K562 (cell line): ENCODE data around the gene STAU1. TPM values are rescaled to one million over a fixed set of nuclear protein-coding genes. Genes with fewer than 3 reads are reported as not detected.

Source experiments
- ATAC-seq: fragments of 200-7000 bp; cut with Tn5 transposase; 3 replicates; pipeline ENCODE4 v1.9.1; 2020; ENCODE audit warnings: moderate library complexity
- BruUV-seq: library from RNA; stranded (reverse); fragments of 400-500 nt; replicated peaks from 2 replicates; lab custom pipeline; 2021; lab: Mats Ljungman, UMichigan
- CTCF ChIA-PET: fragments of 300-600 bp; formaldehyde crosslinking; extraction: SDS; loops from one replicate; lab custom pipeline; 2021; ENCODE audit warnings: low intra/inter-chr PET ratio; lab: Yijun Ruan, JAX
- POLR2A ChIA-PET: fragments of 300-600, 350-650 bp; sonication (Branson Sonifier 250); formaldehyde crosslinking; extraction: SDS; loops from one replicate; lab custom pipeline; 2021; ENCODE audit warnings: antibody characterized with exemption, inconsistent platforms; lab: Yijun Ruan, JAX
- DNase-seq, 4 experiments: peaks; one replicate each; pipeline versions ENCODE4 v3.0.0 to v3.0.0-alpha.2; 2011 to 2018; ENCODE audit warnings: low spot score in 3 of 4, mixed read lengths in 3 of 4; ENCODE audit errors: extremely low read depth in 1 of 4
- FAIRE-seq: peaks from 2 replicates; lab custom pipeline; 2011; peaks lifted over from hg19 to GRCh38; lab: Jason Lieb, UNC
- H2AFZ ChIP-seq: 2 replicates; pipeline ENCODE4 v1.6.0; 2011; ENCODE audit warnings: low read depth, low read length, control low read depth, inconsistent platforms
- H3K27ac ChIP-seq: fragments of 200-600 bp; 3 replicates; pipeline ENCODE4 v1.8.0; 2011; ENCODE audit warnings: low read depth, mild to moderate bottlenecking, control low read depth, inconsistent platforms, low read length, moderate library complexity, mixed read lengths; ENCODE audit errors: extremely low read depth
- H3K27me3 ChIP-seq, 2 experiments: fragments of 300-600 bp in 1 of 2; 2 replicates in 1 of 2; 3 replicates in 1 of 2; pipeline versions ENCODE4 v1.6.0 to v1.8.0; 2011; ENCODE audit warnings: inconsistent platforms in 2 of 2, low read length in 2 of 2, mild to moderate bottlenecking in 1 of 2, mixed read lengths in 1 of 2, moderate library complexity in 1 of 2; ENCODE audit not compliant: control insufficient read depth in 2 of 2, insufficient read depth in 2 of 2
- H3K36me3 ChIP-seq: fragments of 300-600 bp; 3 replicates; pipeline ENCODE4 v1.8.0; 2011; ENCODE audit warnings: mild to moderate bottlenecking, low read length, inconsistent platforms; ENCODE audit not compliant: control insufficient read depth, insufficient read depth
- H3K4me1 ChIP-seq, 2 experiments: fragments of 200-600 bp in 1 of 2; replicated peaks in 1 of 2; 2 replicates in 1 of 2; 3 replicates in 1 of 2; pipeline versions ENCODE4 v1.5.1 to v1.8.0; 2011; ENCODE audit warnings: inconsistent platforms in 2 of 2, low read length in 2 of 2, mild to moderate bottlenecking in 1 of 2, mixed read lengths in 1 of 2, moderate library complexity in 1 of 2; ENCODE audit not compliant: control insufficient read depth in 2 of 2, insufficient read depth in 2 of 2
- H3K4me2 ChIP-seq: 2 replicates; pipeline ENCODE4 v1.6.1; 2011; ENCODE audit warnings: low read length, control low read depth, inconsistent platforms, mixed read lengths; ENCODE audit not compliant: insufficient read depth
- H3K4me3 ChIP-seq: fragments of 200-600 bp; sonication (generic), shearing (Covaris generic); 2 replicates; pipeline ENCODE4 v1.5.1; 2016; ENCODE audit warnings: control low read depth, inconsistent platforms
- H3K79me2 ChIP-seq: fragments of 200-600 bp; 3 replicates; pipeline ENCODE4 v1.8.0; 2011; ENCODE audit warnings: low read length, inconsistent platforms; ENCODE audit not compliant: control insufficient read depth, insufficient read depth
- H3K9ac ChIP-seq, 2 experiments: 2 replicates each; pipeline versions ENCODE4 v1.6.0 to v1.6.1; 2011; ENCODE audit warnings: low read depth in 2 of 2, low read length in 2 of 2, control low read depth in 1 of 2, inconsistent platforms in 1 of 2, mild to moderate bottlenecking in 1 of 2, mixed read lengths in 1 of 2; ENCODE audit not compliant: insufficient read depth in 1 of 2
- H3K9me1 ChIP-seq: one replicate; pipeline ENCODE4 v1.6.0; 2011; ENCODE audit warnings: inconsistent platforms, mild to moderate bottlenecking, low read length, moderate library complexity; ENCODE audit not compliant: control insufficient read depth, insufficient read depth
- H3K9me3 ChIP-seq: replicated peaks from 2 replicates; pipeline ENCODE4 v1.5.1; 2011; ENCODE audit warnings: low read depth, low read length, inconsistent platforms; ENCODE audit not compliant: control insufficient read depth, insufficient read depth
- H4K20me1 ChIP-seq: replicated peaks from 2 replicates; pipeline ENCODE4 v1.6.1; 2011; ENCODE audit warnings: low read length, inconsistent platforms, mixed read lengths; ENCODE audit not compliant: control insufficient read depth, insufficient read depth
- CHD2 ChIP-seq: IDR thresholded peaks from 2 replicates; pipeline ENCODE4 v1.6.1; 2011; ENCODE audit warnings: low read depth, low read length
- HLTF ChIP-seq: fragments of 450-650 bp; IDR thresholded peaks from 2 replicates; pipeline ENCODE4 v1.6.1; 2016
- NFXL1 ChIP-seq: fragments of 450-650 bp; formaldehyde crosslinking; IDR thresholded peaks from 2 replicates; pipeline ENCODE4 v1.4.0; 2021; ENCODE audit warnings: mild to moderate bottlenecking
- SPI1 ChIP-seq: IDR thresholded peaks from 2 replicates; pipeline ENCODE4 v1.6.1; 2011; ENCODE audit warnings: low read depth, low read length, control low read depth, borderline replicate concordance
- TEAD2 ChIP-seq: fragments of 450-650 bp; IDR thresholded peaks from 2 replicates; pipeline ENCODE4 v1.6.1; 2016; ENCODE audit warnings: missing genetic modification characterization, control low read depth, missing compliant biosample characterization
- THRB ChIP-seq: fragments of 450-650 bp; formaldehyde crosslinking; conservative IDR thresholded peaks from 2 replicates; pipeline ENCODE4 v1.4.0; 2022; ENCODE audit warnings: mild to moderate bottlenecking, missing genetic modification characterization
- WGBS: fragments of 100-300 bp; shearing (Covaris generic); methylation state at CpG from one replicate; pipeline ENCODE4 v1.1.6; 2016; ENCODE audit warnings: low coverage, mixed read lengths; ENCODE audit not compliant: insufficient coverage; ENCODE audit errors: missing lambda C conversion rate; 5-methylcytosine and 5-hydroxymethylcytosine counted together
- in situ Hi-C: fragments of 300-500 bp; cut with MboI; formaldehyde crosslinking; loops from 4 replicates; pipeline ENCODE4 v1.15.0; 2018; ENCODE audit warnings: inconsistent platforms, mixed read lengths
- intact Hi-C: fragments of 100-400 bp; cut with micrococcal nuclease; formaldehyde crosslinking; loops from 2 replicates; pipeline ENCODE4 v1.14.2; 2022
- polyA plus RNA-seq, 8 experiments: library from polyadenylated mRNA; depleted of rRNA in 4 of 8; stranded (reverse) in 5 of 8; unstranded in 3 of 8; fragments of >200 nt; fragmentation: Nextera tagmentation in 2 of 8; fragmentation: Illumina TruSeq in 1 of 8; extraction: Ambion mirVana in 2 of 8; extraction: Trizol in 1 of 8; gene quantifications; 2 replicates each; pipeline versions ENCODE4 v1.2.1 to v1.2.3, GENCODE V29; 2011 to 2014; ENCODE audit warnings: inconsistent platforms in 1 of 8, missing spikeins in 1 of 8
- total RNA-seq, 7 experiments: library from RNA; depleted of rRNA in 6 of 7; stranded (reverse); fragments of >200 nt in 6 of 7; fragmentation: Illumina TruSeq in 2 of 7; extraction: Trizol in 2 of 7; gene quantifications; 2 replicates each; pipeline versions ENCODE4 v1.2.1 to v1.2.3, GENCODE V29; 2011 to 2021; ENCODE audit warnings: low replicate concordance in 1 of 7

The STAU1 gene
- total and polyA plus RNA-seq, 9 of the 15 experiments (the other 6 are each of a cell fraction or from before 2014, with no cell fraction given): 18.0 to 106 (median 50.6) TPM

- no TSS peak for BruUV-seq
- H3K79me2 ChIP-seq: no peaks in the 10 kb centered on the region
- TF ChIP-seq NFXL1 (no peak), SPI1 (peak; percentile 44; the same call in 1 of the 2 replicates), HLTF (no peak), TEAD2 (tag) (no peak), THRB (CRISPR knock-in tag) (no peak), CHD2 (no peak)
- H3K27ac ChIP-seq: no peak overlapping the region
- FAIRE-seq: no peak
- H3K27me3 ChIP-seq: no peaks in the 10 kb centered on the region
- H3K9me3 ChIP-seq: no peaks in the 10 kb centered on the region
- peaks cover 85% of the 10 kb centered on the region; the same call in 2 of the 3 replicates for H3K36me3 ChIP-seq
- no peak for ATAC-seq
- intact Hi-C loops (no loop called here), in situ Hi-C loops (no loop called here)
- H3K9ac ChIP-seq: peak overlapping the region in 1 of 2 experiments; percentile 64; a peak in 2 of 4 replicates
- H3K4me2 ChIP-seq: no peak overlapping the region
- no peak overlapping the region for H2AFZ ChIP-seq
- H3K4me3 ChIP-seq: no peak overlapping the region
- no peaks in the 10 kb centered on the region for H3K9me1 ChIP-seq
- POLR2A ChIA-PET: interaction anchor here (0.6 to 1.8 kb wide), 3 partner anchors 13 to 35 kb away, joined by 3 to 5 read pairs (median 4); no protein-coding TSS in a partner anchor
- CTCF ChIA-PET: no interaction called here
- peaks cover 0 to 4% of the 10 kb centered on the region in 2 experiments; a peak in 1 of 5 replicates for H3K4me1 ChIP-seq
- no peak for DNase-seq
- no peaks in the 10 kb centered on the region for H4K20me1 ChIP-seq
- WGBS: 82% methylated on average over 8 of the region's 8 CpGs
Measured at GRCh38 chr20:49230561-49231133, 42.5 kb upstream of the STAU1 start.
